ENCODE measurements around the gene NAPA. TPM values are rescaled to one million over a fixed set of nuclear protein-coding genes. Genes with fewer than 3 reads are reported as not detected.

Gene NAPA
- total RNA-seq, 6 donors from 2014 or later = 107 to 183 (median 152) TPM

GRCh38 chr19:47485210-47485609 lies 29.7 kb downstream of the NAPA start:
- DNase-seq (no peak), ATAC-seq (ENCODE audit: low FRiP score in 2 of 2) (no peak)
- TF ChIP-seq EP300 (IDR thresholded peaks at IDR 0.05) = no peak
- TF ChIP-seq POLR2AphosphoS5 (IDR thresholded peaks at IDR 0.05) = no peak
- no peak for TF ChIP-seq POLR2A (IDR thresholded peaks at IDR 0.05)
- TF ChIP-seq CTCF (IDR thresholded peaks at IDR 0.05) = no peak
- H3K4me1 ChIP-seq = peaks cover 5 to 20% (median 12%) of the 10 kb centered on the region in 4 donors
- H3K9me3 ChIP-seq = no peaks in the 10 kb centered on the region
- peak overlapping the region in 1 of 4 donors; percentile 68 for H3K4me3 ChIP-seq
- H3K27ac ChIP-seq = peak overlapping the region in 1 of 4 donors; percentile 92
- peaks cover 12 to 35% (median 20%) of the 10 kb centered on the region in 4 donors for H3K36me3 ChIP-seq
- WGBS, 2 donors = 81 to 86% methylated on average over 5 to 6 of the region's 6 CpGs
- H3K27me3 ChIP-seq = no peaks in the 10 kb centered on the region

GRCh38 chr19:47483800-47484690 lies 30.8 kb downstream of the NAPA start, which contains the start of gene KPTN:
Gene KPTN, minus strand, starts transcription at chr19:47484219. Its CDS starts 59 bp downstream, at chr19:47484160.
- peak; percentile 89 to 97 (median 94) for TF ChIP-seq CTCF (IDR thresholded peaks at IDR 0.05)
- TF ChIP-seq POLR2AphosphoS5 (IDR thresholded peaks at IDR 0.05) = peak; percentile 62 to 63
- TF ChIP-seq POLR2A (IDR thresholded peaks at IDR 0.05) = peak in 1 of 4 donors; percentile 54
- TF ChIP-seq EP300 (IDR thresholded peaks at IDR 0.05) = no peak
- Histone ChIP-seq H3K9me3 (no peaks in the 10 kb centered on the region), H3K4me3 (peak within 1 kb of the TSS; percentile 53 to 68 (median 62)), H3K27ac (peak within 1 kb of the TSS; percentile 90 to 95 (median 92)), H3K36me3 (peaks cover 1 to 23% (median 11%) of the 10 kb centered on the region in 4 donors), H3K4me1 (peaks cover 5 to 26% (median 13%) of the 10 kb centered on the region in 4 donors), H3K27me3 (no peaks in the 10 kb centered on the region)
- peak; percentile 91 to 99 for DNase-seq
- WGBS, 2 donors = 4 to 7% methylated on average over 19 to 36 of the region's 57 CpGs
- ATAC-seq (ENCODE audit: low FRiP score in 2 of 2) = peak; percentile 92 to 95

GRCh38 chr19:47483200-47483599 lies 31.7 kb downstream of the NAPA start:
- Histone ChIP-seq H3K4me3 (peak overlapping the region in 2 of 4 donors; percentile 66 to 68), H3K27me3 (no peaks in the 10 kb centered on the region), H3K9me3 (no peaks in the 10 kb centered on the region), H3K4me1 (peaks cover 5 to 26% (median 13%) of the 10 kb centered on the region in 4 donors), H3K27ac (no peak overlapping the region), H3K36me3 (peaks cover 0 to 17% (median 8%) of the 10 kb centered on the region in 4 donors)
- TF ChIP-seq POLR2A (IDR thresholded peaks at IDR 0.05) (no peak), CTCF (IDR thresholded peaks at IDR 0.05) (no peak), EP300 (IDR thresholded peaks at IDR 0.05) (no peak), POLR2AphosphoS5 (IDR thresholded peaks at IDR 0.05) (no peak)
- ATAC-seq (ENCODE audit: low FRiP score in 2 of 2) = no peak
- 86 to 88% methylated on average over 13 to 15 of the region's 15 CpGs for WGBS, 2 donors
- DNase-seq = no peak

- Histone ChIP-seq H3K4me3 (no peak overlapping the region), H3K4me1 (peaks cover 5 to 26% (median 13%) of the 10 kb centered on the region in 4 donors), H3K27ac (no peak overlapping the region), H3K9me3 (no peaks in the 10 kb centered on the region), H3K36me3 (peaks cover 0 to 3% (median 0%) of the 10 kb centered on the region in 4 donors), H3K27me3 (no peaks in the 10 kb centered on the region)
- no peak for ATAC-seq (ENCODE audit: low FRiP score in 2 of 2)
- TF ChIP-seq CTCF (IDR thresholded peaks at IDR 0.05) (no peak), POLR2A (IDR thresholded peaks at IDR 0.05) (no peak), EP300 (IDR thresholded peaks at IDR 0.05) (no peak), POLR2AphosphoS5 (IDR thresholded peaks at IDR 0.05) (no peak)
- 94 to 100% methylated on average over 4 of the region's 4 CpGs for WGBS, 2 donors
- no peak for DNase-seq
These were observed 33.3 kb downstream of the NAPA start for GRCh38 chr19:47481460-47482052.
